Sigmoid colon (tissue), 4 donors: Measurements from ENCODE around the gene SATB2.

ENCODE experiments used
- EP300 ChIP-seq, 4 donors: sonication (generic); formaldehyde crosslinking; IDR thresholded peaks; one replicate each; pipeline ENCODE4 v1.6.1; 2017; ENCODE audit warnings: antibody characterized with exemption in 4 of 4
- POLR2AphosphoS5 ChIP-seq, 4 donors: sonication (generic); formaldehyde crosslinking; IDR thresholded peaks; one replicate each; pipeline ENCODE4 v1.6.1; 2017; ENCODE audit warnings: antibody characterized with exemption in 4 of 4
- TF ChIP-seq, protein P1 (sequence below), 4 experiments: fragments of 450-650 bp in 3 of 4; fragments of 200-600 bp in 1 of 4; IDR thresholded peaks; one replicate each; pipeline ENCODE4 v1.5.1; 2016 to 2019; ENCODE audit warnings: antibody characterized with exemption in 4 of 4, mild to moderate bottlenecking in 3 of 4, moderate library complexity in 2 of 4

DNA sequence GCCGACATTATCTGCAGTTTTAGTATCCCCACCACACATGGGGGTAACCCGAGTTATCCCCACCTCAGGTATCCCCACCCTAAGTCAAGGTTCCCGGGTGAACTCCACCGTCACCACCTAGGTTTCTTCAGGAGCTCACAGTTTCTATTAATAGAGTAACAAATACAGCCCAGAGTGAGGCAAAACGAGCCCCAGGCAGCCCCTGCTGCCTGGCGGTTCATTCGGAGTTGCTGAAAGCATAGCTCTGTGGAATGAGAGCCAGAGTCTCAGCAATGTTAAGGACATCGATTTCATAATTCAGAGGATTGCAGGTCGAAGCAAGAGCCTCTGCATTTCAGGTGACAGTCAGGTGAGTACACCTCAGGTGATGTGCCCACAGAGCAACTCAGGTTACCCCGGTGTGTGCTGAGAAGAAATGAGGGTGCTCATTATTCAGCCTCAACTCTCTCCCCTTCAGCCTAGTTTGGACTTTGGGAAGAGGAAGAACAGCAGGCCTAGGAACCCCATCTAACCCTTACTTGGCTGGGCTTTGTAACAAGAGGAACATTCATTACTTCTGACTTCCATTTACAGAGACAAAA, 10.7 kb downstream of the SATB2 start:
- TF ChIP-seq POLR2AphosphoS5 (IDR thresholded peaks at IDR 0.05) (no peak), EP300 (IDR thresholded peaks at IDR 0.05) (no peak)
- TF ChIP-seq, protein P1, sequence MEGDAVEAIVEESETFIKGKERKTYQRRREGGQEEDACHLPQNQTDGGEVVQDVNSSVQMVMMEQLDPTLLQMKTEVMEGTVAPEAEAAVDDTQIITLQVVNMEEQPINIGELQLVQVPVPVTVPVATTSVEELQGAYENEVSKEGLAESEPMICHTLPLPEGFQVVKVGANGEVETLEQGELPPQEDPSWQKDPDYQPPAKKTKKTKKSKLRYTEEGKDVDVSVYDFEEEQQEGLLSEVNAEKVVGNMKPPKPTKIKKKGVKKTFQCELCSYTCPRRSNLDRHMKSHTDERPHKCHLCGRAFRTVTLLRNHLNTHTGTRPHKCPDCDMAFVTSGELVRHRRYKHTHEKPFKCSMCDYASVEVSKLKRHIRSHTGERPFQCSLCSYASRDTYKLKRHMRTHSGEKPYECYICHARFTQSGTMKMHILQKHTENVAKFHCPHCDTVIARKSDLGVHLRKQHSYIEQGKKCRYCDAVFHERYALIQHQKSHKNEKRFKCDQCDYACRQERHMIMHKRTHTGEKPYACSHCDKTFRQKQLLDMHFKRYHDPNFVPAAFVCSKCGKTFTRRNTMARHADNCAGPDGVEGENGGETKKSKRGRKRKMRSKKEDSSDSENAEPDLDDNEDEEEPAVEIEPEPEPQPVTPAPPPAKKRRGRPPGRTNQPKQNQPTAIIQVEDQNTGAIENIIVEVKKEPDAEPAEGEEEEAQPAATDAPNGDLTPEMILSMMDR (IDR thresholded peaks at IDR 0.05), result no peak
